GM23338 (cell line): Measurements from ENCODE around the gene CNNM2. TPM values are rescaled to one million over a fixed set of nuclear protein-coding genes. Genes with fewer than 3 reads are reported as not detected.
A peak's percentile ranks its signal among the peaks of the same experiment; 100 is the strongest.

Experiments used
- ATAC-seq: fragments of 200-7000 bp; cut with Tn5 transposase; 3 replicates; pipeline ENCODE4 v1.9.1; 2020
- DNase-seq: peaks from one replicate; pipeline ENCODE4 v3.0.0-alpha.2; 2015; ENCODE audit warnings: low spot score
- H2AFZ ChIP-seq: fragments of 200-600 bp; sonication (generic); 2 replicates; pipeline ENCODE4 v1.8.0; 2016; ENCODE audit warnings: antibody characterized with exemption, mild to moderate bottlenecking, moderate library complexity
- H3F3A ChIP-seq: fragments of 200-600 bp; sonication (generic); replicated peaks from 2 replicates; pipeline ENCODE4 v1.8.0; 2017; ENCODE audit warnings: antibody characterized with exemption, mixed run types, low read depth
- H3K27ac ChIP-seq: fragments of 200-600 bp; sonication (generic); 2 replicates; pipeline ENCODE4 v1.6.1; 2016; ENCODE audit warnings: low read depth
- H3K27me3 ChIP-seq: fragments of 200-600 bp; sonication (generic); 2 replicates; pipeline ENCODE4 v1.8.0; 2016; ENCODE audit warnings: mild to moderate bottlenecking, mixed run types, moderate library complexity; ENCODE audit not compliant: insufficient read depth
- H3K36me3 ChIP-seq: fragments of 200-600 bp; sonication (generic); 2 replicates; pipeline ENCODE4 v1.8.0; 2016; ENCODE audit warnings: mild to moderate bottlenecking; ENCODE audit not compliant: insufficient read depth
- H3K4me1 ChIP-seq: fragments of 200-600 bp; sonication (generic); 2 replicates; pipeline ENCODE4 v1.8.0; 2016; ENCODE audit warnings: mild to moderate bottlenecking, moderate library complexity; ENCODE audit not compliant: insufficient read depth
- H3K4me2 ChIP-seq: fragments of 200-600 bp; sonication (generic); 2 replicates; pipeline ENCODE4 v1.7.1; 2017; ENCODE audit warnings: mixed run types
- H3K4me3 ChIP-seq: fragments of 200-600 bp; sonication (generic); 2 replicates; pipeline ENCODE4 v1.6.1; 2016; ENCODE audit warnings: mixed run types
- H3K79me2 ChIP-seq: fragments of 200-600 bp; sonication (generic); replicated peaks from 2 replicates; pipeline ENCODE4 v1.8.0; 2017; ENCODE audit warnings: mild to moderate bottlenecking; ENCODE audit not compliant: insufficient read depth
- H3K9me2 ChIP-seq: fragments of 200-600 bp; sonication (generic); 2 replicates; pipeline ENCODE4 v1.8.0; 2017; ENCODE audit not compliant: insufficient read depth
- H4K20me1 ChIP-seq: fragments of 200-600 bp; sonication (generic); replicated peaks from 2 replicates; pipeline ENCODE4 v1.8.0; 2017; ENCODE audit warnings: mild to moderate bottlenecking; ENCODE audit not compliant: insufficient read depth
- H3K27ac Mint-ChIP-seq: 2 replicates; pipeline ENCODE4 v1.8.0; 2020; ENCODE audit warnings: inconsistent platforms, mild to moderate bottlenecking, moderate library complexity, mixed read lengths
- H3K27me3 Mint-ChIP-seq: 3 replicates; pipeline ENCODE4 v1.8.0; 2022; ENCODE audit warnings: low read depth, mild to moderate bottlenecking, moderate library complexity, mixed read lengths, inconsistent platforms; ENCODE audit not compliant: insufficient read depth, poor library complexity
- H3K36me3 Mint-ChIP-seq: 3 replicates; pipeline ENCODE4 v1.8.0; 2021; ENCODE audit warnings: low read depth, mild to moderate bottlenecking, inconsistent platforms, moderate library complexity, mixed read lengths
- H3K4me1 Mint-ChIP-seq: 3 replicates; pipeline ENCODE4 v1.8.0; 2020; ENCODE audit warnings: mild to moderate bottlenecking, inconsistent platforms, mixed read lengths
- H3K4me3 Mint-ChIP-seq: 3 replicates; pipeline ENCODE4 v1.8.0; 2021; ENCODE audit warnings: moderate library complexity, mild to moderate bottlenecking, inconsistent platforms, mixed read lengths
- H3K9me3 Mint-ChIP-seq: 3 replicates; pipeline ENCODE4 v1.8.0; 2020; ENCODE audit warnings: moderate library complexity, mild to moderate bottlenecking, inconsistent platforms, mixed read lengths
- CREB1 ChIP-seq: fragments of 250-450 bp; sonication (Bioruptor Pico); IDR thresholded peaks from 2 replicates; pipeline ENCODE4 v1.5.0; 2020; ENCODE audit warnings: low read depth, mild to moderate bottlenecking, moderate library complexity
- EZH2 ChIP-seq: fragments of 200-600 bp; sonication (generic); IDR thresholded peaks from one replicate; pipeline ENCODE4 v1.8.0; 2017; ENCODE audit warnings: antibody characterized with exemption, mild to moderate bottlenecking, low read depth; ENCODE audit not compliant: unreplicated experiment
- EZH2phosphoT487 ChIP-seq: fragments of 200-600 bp; sonication (generic); IDR thresholded peaks from one replicate; pipeline ENCODE4 v1.8.1; 2018; ENCODE audit warnings: antibody characterized with exemption; ENCODE audit not compliant: unreplicated experiment
- JUNB ChIP-seq: IDR thresholded peaks from one replicate; pipeline ENCODE4 v1.6.1; 2016; ENCODE audit warnings: antibody characterized with exemption; ENCODE audit not compliant: unreplicated experiment
- NANOG ChIP-seq: IDR thresholded peaks from 2 replicates; pipeline ENCODE4 v1.6.1; 2016; ENCODE audit warnings: antibody characterized with exemption, borderline replicate concordance
- POLR2AphosphoS5 ChIP-seq: IDR thresholded peaks from 2 replicates; pipeline ENCODE4 v1.6.1; 2016; ENCODE audit warnings: antibody characterized with exemption, low read depth
- REST ChIP-seq: IDR thresholded peaks from one replicate; pipeline ENCODE4 v1.6.1; 2018; ENCODE audit warnings: antibody characterized with exemption; ENCODE audit not compliant: unreplicated experiment
- STAT1 ChIP-seq: IDR thresholded peaks from one replicate; pipeline ENCODE4 v1.6.1; 2016; ENCODE audit warnings: antibody characterized with exemption; ENCODE audit not compliant: unreplicated experiment
- ZNF114 ChIP-seq: fragments of 250-450 bp; sonication (Bioruptor Pico); IDR thresholded peaks from 2 replicates; pipeline ENCODE4 v1.5.0; 2020; ENCODE audit warnings: mild to moderate bottlenecking, moderate library complexity
- ZNF331 ChIP-seq: fragments of 250-450 bp; sonication (Bioruptor Pico); IDR thresholded peaks from 2 replicates; pipeline ENCODE4 v1.5.0; 2020; ENCODE audit warnings: low read depth, mild to moderate bottlenecking, moderate library complexity
- polyA plus RNA-seq: library from polyadenylated mRNA; unstranded; fragments of >200 nt; fragmentation: Nextera tagmentation; extraction: Ambion mirVana; gene quantifications from 2 replicates; pipeline ENCODE4 v1.2.1, GENCODE V29; 2016
- total RNA-seq: library from RNA; depleted of rRNA; stranded (reverse); fragments of >200 nt; shearing (Covaris generic); gene quantifications from 2 replicates; pipeline ENCODE4 v1.2.3, GENCODE V29; 2014
- TF ChIP-seq, protein P1 (sequence below), 2 experiments: fragments of 200-600 bp in 1 of 2; sonication (generic) in 1 of 2; conservative IDR thresholded peaks; 2 replicates each; pipeline versions ENCODE4 v1.5.1 to v1.6.1; 2016 to 2017; ENCODE audit warnings: antibody characterized with exemption in 2 of 2, low read depth in 2 of 2, mild to moderate bottlenecking in 2 of 2, moderate library complexity in 1 of 2
- TF ChIP-seq, protein P2 (sequence below): IDR thresholded peaks from 2 replicates; pipeline ENCODE4 v1.6.1; 2016; ENCODE audit warnings: antibody characterized with exemption
- TF ChIP-seq, protein P3 (sequence below): fragments of 250-450 bp; sonication (Bioruptor Pico); IDR thresholded peaks from 2 replicates; pipeline ENCODE4 v1.5.0; 2020; ENCODE audit warnings: mild to moderate bottlenecking, moderate library complexity

Gene CNNM2
- total and polyA plus RNA-seq, 2 experiments from 2014 or later = 4.5 to 31.3 TPM

GRCh38 chr10:102919992-102920739 is 2.1 kb downstream of the CNNM2 start:
- Histone ChIP-seq H3K36me3 (no peaks in the 10 kb centered on the region), H3K4me3 (peak overlapping the region; percentile 88), H3K9me2 (no peaks in the 10 kb centered on the region), H3K4me1 (peaks cover 23% of the 10 kb centered on the region), H3K27ac (no peak overlapping the region), H3K4me2 (peak overlapping the region; percentile 93), H3F3A (0 out of 2 replicates have a peak, but pooled peaks cover 6% of the 10 kb centered on the region), H3K79me2 (peaks cover 53% of the 10 kb centered on the region), H3K27me3 (peaks cover 22% of the 10 kb centered on the region), H4K20me1 (peaks cover 5% of the 10 kb centered on the region; the same call in 1 of the 2 replicates), H2AFZ (no peak overlapping the region)
- TF ChIP-seq, protein P1, sequence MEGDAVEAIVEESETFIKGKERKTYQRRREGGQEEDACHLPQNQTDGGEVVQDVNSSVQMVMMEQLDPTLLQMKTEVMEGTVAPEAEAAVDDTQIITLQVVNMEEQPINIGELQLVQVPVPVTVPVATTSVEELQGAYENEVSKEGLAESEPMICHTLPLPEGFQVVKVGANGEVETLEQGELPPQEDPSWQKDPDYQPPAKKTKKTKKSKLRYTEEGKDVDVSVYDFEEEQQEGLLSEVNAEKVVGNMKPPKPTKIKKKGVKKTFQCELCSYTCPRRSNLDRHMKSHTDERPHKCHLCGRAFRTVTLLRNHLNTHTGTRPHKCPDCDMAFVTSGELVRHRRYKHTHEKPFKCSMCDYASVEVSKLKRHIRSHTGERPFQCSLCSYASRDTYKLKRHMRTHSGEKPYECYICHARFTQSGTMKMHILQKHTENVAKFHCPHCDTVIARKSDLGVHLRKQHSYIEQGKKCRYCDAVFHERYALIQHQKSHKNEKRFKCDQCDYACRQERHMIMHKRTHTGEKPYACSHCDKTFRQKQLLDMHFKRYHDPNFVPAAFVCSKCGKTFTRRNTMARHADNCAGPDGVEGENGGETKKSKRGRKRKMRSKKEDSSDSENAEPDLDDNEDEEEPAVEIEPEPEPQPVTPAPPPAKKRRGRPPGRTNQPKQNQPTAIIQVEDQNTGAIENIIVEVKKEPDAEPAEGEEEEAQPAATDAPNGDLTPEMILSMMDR (conservative IDR thresholded peaks at IDR 0.05; ENCODE audit: low read depth in 2 of 2) = no peak
- TF ChIP-seq EZH2phosphoT487 (no peak), JUNB (no peak), ZNF331 (CRISPR knock-in tag) (no peak), ZNF114 (CRISPR knock-in tag) (no peak), STAT1 (no peak), CREB1 (CRISPR knock-in tag) (no peak), POLR2AphosphoS5 (no peak), REST (no peak), NANOG (no peak), EZH2 (no peak)
- TF ChIP-seq, protein P2, sequence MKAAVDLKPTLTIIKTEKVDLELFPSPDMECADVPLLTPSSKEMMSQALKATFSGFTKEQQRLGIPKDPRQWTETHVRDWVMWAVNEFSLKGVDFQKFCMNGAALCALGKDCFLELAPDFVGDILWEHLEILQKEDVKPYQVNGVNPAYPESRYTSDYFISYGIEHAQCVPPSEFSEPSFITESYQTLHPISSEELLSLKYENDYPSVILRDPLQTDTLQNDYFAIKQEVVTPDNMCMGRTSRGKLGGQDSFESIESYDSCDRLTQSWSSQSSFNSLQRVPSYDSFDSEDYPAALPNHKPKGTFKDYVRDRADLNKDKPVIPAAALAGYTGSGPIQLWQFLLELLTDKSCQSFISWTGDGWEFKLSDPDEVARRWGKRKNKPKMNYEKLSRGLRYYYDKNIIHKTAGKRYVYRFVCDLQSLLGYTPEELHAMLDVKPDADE = no peak
- TF ChIP-seq, protein P3, sequence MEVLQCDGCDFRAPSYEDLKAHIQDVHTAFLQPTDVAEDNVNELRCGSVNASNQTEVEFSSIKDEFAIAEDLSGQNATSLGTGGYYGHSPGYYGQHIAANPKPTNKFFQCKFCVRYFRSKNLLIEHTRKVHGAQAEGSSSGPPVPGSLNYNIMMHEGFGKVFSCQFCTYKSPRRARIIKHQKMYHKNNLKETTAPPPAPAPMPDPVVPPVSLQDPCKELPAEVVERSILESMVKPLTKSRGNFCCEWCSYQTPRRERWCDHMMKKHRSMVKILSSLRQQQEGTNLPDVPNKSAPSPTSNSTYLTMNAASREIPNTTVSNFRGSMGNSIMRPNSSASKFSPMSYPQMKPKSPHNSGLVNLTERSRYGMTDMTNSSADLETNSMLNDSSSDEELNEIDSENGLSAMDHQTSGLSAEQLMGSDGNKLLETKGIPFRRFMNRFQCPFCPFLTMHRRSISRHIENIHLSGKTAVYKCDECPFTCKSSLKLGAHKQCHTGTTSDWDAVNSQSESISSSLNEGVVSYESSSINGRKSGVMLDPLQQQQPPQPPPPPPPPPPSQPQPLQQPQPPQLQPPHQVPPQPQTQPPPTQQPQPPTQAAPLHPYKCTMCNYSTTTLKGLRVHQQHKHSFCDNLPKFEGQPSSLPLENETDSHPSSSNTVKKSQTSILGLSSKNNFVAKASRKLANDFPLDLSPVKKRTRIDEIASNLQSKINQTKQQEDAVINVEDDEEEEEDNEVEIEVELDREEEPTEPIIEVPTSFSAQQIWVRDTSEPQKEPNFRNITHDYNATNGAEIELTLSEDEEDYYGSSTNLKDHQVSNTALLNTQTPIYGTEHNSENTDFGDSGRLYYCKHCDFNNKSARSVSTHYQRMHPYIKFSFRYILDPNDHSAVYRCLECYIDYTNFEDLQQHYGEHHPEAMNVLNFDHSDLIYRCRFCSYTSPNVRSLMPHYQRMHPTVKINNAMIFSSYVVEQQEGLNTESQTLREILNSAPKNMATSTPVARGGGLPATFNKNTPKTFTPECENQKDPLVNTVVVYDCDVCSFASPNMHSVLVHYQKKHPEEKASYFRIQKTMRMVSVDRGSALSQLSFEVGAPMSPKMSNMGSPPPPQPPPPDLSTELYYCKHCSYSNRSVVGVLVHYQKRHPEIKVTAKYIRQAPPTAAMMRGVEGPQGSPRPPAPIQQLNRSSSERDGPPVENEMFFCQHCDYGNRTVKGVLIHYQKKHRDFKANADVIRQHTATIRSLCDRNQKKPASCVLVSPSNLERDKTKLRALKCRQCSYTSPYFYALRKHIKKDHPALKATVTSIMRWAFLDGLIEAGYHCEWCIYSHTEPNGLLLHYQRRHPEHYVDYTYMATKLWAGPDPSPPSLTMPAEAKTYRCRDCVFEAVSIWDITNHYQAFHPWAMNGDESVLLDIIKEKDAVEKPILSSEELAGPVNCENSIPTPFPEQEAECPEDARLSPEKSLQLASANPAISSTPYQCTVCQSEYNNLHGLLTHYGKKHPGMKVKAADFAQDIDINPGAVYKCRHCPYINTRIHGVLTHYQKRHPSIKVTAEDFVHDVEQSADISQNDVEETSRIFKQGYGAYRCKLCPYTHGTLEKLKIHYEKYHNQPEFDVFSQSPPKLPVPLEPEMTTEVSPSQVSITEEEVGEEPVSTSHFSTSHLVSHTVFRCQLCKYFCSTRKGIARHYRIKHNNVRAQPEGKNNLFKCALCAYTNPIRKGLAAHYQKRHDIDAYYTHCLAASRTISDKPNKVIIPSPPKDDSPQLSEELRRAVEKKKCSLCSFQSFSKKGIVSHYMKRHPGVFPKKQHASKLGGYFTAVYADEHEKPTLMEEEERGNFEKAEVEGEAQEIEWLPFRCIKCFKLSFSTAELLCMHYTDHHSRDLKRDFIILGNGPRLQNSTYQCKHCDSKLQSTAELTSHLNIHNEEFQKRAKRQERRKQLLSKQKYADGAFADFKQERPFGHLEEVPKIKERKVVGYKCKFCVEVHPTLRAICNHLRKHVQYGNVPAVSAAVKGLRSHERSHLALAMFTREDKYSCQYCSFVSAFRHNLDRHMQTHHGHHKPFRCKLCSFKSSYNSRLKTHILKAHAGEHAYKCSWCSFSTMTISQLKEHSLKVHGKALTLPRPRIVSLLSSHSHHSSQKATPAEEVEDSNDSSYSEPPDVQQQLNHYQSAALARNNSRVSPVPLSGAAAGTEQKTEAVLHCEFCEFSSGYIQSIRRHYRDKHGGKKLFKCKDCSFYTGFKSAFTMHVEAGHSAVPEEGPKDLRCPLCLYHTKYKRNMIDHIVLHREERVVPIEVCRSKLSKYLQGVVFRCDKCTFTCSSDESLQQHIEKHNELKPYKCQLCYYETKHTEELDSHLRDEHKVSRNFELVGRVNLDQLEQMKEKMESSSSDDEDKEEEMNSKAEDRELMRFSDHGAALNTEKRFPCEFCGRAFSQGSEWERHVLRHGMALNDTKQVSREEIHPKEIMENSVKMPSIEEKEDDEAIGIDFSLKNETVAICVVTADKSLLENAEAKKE (CRISPR knock-in tag) = no peak
- Mint-ChIP-seq H3K36me3 (no peaks in the 10 kb centered on the region; the same call in 2 of the 3 replicates), H3K27me3 (peaks cover 23% of the 10 kb centered on the region), H3K9me3 (no peaks in the 10 kb centered on the region), H3K27ac (no peak overlapping the region), H3K4me3 (peak overlapping the region; percentile 83), H3K4me1 (peaks cover 36% of the 10 kb centered on the region)
- DNase-seq (peak; percentile 87), ATAC-seq (no peak)
